NT2/D1 (cell line): Measurements from ENCODE around the gene ERGIC1.

Source experiments
- SUZ12 ChIP-seq: IDR thresholded peaks from 2 replicates; pipeline ENCODE4 v1.6.1; 2011; ENCODE audit not compliant: insufficient read length, insufficient read depth; ENCODE audit errors: extremely low read depth
- ZNF274 ChIP-seq: IDR thresholded peaks from 2 replicates; pipeline ENCODE4 v1.6.1; 2011; ENCODE audit warnings: mild to moderate bottlenecking, low read depth, low read length

GRCh38 chr5:172835994-172836356 lies 1.9 kb downstream of the ERGIC1 start:
- TF ChIP-seq ZNF274 = no peak
- TF ChIP-seq SUZ12 = no peak
